A549 (cell line): Measurements from ENCODE around the gene SAMD10.

Source experiments
- POLR2A ChIP-seq: IDR thresholded peaks from 2 replicates; pipeline ENCODE4 v1.6.1; 2012; ENCODE audit warnings: mild to moderate bottlenecking, low read length
- TF ChIP-seq, protein P1 (sequence below): fragments of >200 bp; sonication (Bioruptor Twin); formaldehyde crosslinking; IDR thresholded peaks from 3 replicates; pipeline ENCODE4 v1.6.1; 2016
- TF ChIP-seq, protein P2 (sequence below): fragments of >200 bp; sonication (Bioruptor Twin); formaldehyde crosslinking; IDR thresholded peaks from 3 replicates; pipeline ENCODE4 v1.5.1; 2016

DNA sequence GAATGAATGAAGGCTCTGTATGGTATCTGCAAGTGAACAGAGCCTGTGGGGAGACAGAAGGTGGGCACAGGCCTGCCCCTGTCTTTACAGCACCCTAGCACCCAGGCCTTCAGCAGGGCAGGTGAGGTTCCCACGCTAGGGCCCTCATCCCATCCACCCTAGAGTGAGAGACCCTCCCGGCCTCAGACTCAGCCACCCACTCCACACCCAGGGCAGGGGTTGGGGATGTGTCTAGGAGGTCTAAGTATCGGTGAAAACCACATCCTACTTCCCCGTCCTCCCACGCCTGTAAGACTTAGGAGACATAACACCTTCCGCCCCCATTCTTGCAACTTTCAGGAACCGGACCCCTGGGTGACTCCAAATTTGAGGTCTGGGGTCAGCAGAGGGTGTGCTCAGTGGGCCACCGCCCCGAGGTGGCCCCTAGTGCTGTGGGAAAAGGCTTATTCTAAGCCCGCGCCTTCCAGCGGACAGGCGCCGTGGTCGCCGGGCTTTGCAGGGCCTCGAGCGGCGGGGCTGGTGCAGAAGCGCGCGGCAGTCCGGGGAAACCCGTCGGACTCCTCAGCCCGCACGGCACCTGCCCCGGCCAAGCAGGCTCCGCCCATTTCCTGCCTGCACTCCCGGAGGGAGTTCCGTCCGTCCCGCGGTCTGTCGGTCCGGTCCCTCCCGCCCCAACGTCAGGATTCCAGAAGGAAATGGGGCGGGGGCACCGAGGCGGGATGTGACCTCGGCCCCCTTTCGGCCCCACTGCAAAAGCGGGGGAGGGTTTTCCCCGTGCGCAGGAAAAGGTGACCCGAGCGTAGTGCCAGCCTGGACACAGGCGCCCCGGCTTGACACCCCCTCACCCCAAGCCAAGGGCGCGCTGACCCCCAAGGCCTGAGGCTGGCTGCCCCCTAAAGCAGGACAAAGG is 868 bp downstream of the SAMD10 start:
- no peak for TF ChIP-seq POLR2A
- TF ChIP-seq, protein P1, sequence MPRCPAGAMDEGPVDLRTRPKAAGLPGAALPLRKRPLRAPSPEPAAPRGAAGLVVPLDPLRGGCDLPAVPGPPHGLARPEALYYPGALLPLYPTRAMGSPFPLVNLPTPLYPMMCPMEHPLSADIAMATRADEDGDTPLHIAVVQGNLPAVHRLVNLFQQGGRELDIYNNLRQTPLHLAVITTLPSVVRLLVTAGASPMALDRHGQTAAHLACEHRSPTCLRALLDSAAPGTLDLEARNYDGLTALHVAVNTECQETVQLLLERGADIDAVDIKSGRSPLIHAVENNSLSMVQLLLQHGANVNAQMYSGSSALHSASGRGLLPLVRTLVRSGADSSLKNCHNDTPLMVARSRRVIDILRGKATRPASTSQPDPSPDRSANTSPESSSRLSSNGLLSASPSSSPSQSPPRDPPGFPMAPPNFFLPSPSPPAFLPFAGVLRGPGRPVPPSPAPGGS = no peak
- TF ChIP-seq, protein P2, sequence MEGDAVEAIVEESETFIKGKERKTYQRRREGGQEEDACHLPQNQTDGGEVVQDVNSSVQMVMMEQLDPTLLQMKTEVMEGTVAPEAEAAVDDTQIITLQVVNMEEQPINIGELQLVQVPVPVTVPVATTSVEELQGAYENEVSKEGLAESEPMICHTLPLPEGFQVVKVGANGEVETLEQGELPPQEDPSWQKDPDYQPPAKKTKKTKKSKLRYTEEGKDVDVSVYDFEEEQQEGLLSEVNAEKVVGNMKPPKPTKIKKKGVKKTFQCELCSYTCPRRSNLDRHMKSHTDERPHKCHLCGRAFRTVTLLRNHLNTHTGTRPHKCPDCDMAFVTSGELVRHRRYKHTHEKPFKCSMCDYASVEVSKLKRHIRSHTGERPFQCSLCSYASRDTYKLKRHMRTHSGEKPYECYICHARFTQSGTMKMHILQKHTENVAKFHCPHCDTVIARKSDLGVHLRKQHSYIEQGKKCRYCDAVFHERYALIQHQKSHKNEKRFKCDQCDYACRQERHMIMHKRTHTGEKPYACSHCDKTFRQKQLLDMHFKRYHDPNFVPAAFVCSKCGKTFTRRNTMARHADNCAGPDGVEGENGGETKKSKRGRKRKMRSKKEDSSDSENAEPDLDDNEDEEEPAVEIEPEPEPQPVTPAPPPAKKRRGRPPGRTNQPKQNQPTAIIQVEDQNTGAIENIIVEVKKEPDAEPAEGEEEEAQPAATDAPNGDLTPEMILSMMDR = no peak
